WTC11 (cell line): ENCODE results near the gene TAMM41. TPM values are rescaled to one million over a fixed set of nuclear protein-coding genes. Genes with fewer than 3 reads are reported as not detected.
A peak's percentile ranks its signal among the peaks of the same experiment; 100 is the strongest.

Experiments used
- ATAC-seq: fragments of 200-7000 bp; cut with Tn5 transposase; 2 replicates; pipeline ENCODE4 v1.10.0; 2021; ENCODE audit warnings: mild to moderate bottlenecking, moderate library complexity
- CTCF ChIA-PET: fragments of 300-600 bp; sonication (Branson Sonifier 250); formaldehyde crosslinking; loops from one replicate; lab custom pipeline; 2021; ENCODE audit warnings: antibody characterized with exemption; lab: Charles Lee
- POLR2A ChIA-PET: fragments of 350-600 bp; sonication (Branson Sonifier 250); formaldehyde crosslinking; loops from one replicate; lab custom pipeline; 2021; ENCODE audit warnings: antibody characterized with exemption; lab: Charles Lee
- DNase-seq: peaks from one replicate; pipeline ENCODE4 v3.0.0; 2021; ENCODE audit warnings: low spot score
- H3K27ac Mint-ChIP-seq: 2 replicates; pipeline ENCODE4 v1.8.0; 2021; ENCODE audit warnings: mixed read lengths
- H3K27me3 Mint-ChIP-seq: 2 replicates; pipeline ENCODE4 v1.8.0; 2021; ENCODE audit warnings: low read depth, mild to moderate bottlenecking, moderate library complexity, mixed read lengths
- H3K36me3 Mint-ChIP-seq: 2 replicates; pipeline ENCODE4 v1.8.0; 2021; ENCODE audit warnings: mixed read lengths
- H3K4me1 Mint-ChIP-seq: 2 replicates; pipeline ENCODE4 v1.8.0; 2022; ENCODE audit warnings: mixed read lengths
- H3K4me3 Mint-ChIP-seq: 2 replicates; pipeline ENCODE4 v1.8.0; 2021; ENCODE audit warnings: mild to moderate bottlenecking, moderate library complexity, mixed read lengths
- H3K9me3 Mint-ChIP-seq: 2 replicates; pipeline ENCODE4 v1.8.0; 2021; ENCODE audit warnings: mixed read lengths
- ATF1 ChIP-seq: sonication (generic); formaldehyde crosslinking; IDR thresholded peaks from 2 replicates; pipeline ENCODE4 v1.8.1; 2023; ENCODE audit warnings: mild to moderate bottlenecking, moderate library complexity, missing genetic modification reagents
- ATF2 ChIP-seq: sonication (generic); formaldehyde crosslinking; IDR thresholded peaks from 2 replicates; pipeline ENCODE4 v1.8.1; 2022; ENCODE audit warnings: low read depth, missing genetic modification reagents, borderline replicate concordance
- ATF3 ChIP-seq: sonication (generic); formaldehyde crosslinking; conservative IDR thresholded peaks from 2 replicates; pipeline ENCODE4 v1.8.1; 2022; ENCODE audit warnings: mild to moderate bottlenecking, missing genetic modification reagents
- CTCF ChIP-seq: fragments of 200-600 bp; IDR thresholded peaks from 2 replicates; pipeline ENCODE4 v1.8.0; 2022; ENCODE audit warnings: antibody characterized with exemption
- ESRRA ChIP-seq: sonication (generic); formaldehyde crosslinking; IDR thresholded peaks from 2 replicates; pipeline ENCODE4 v1.8.1; 2022; ENCODE audit warnings: mild to moderate bottlenecking, missing genetic modification reagents, borderline replicate concordance
- GABPB1 ChIP-seq: sonication (generic); formaldehyde crosslinking; IDR thresholded peaks from 2 replicates; pipeline ENCODE4 v1.8.1; 2023; ENCODE audit warnings: mild to moderate bottlenecking, missing genetic modification reagents
- IRF2 ChIP-seq: sonication (generic); formaldehyde crosslinking; IDR thresholded peaks from 2 replicates; pipeline ENCODE4 v1.8.0; 2022; ENCODE audit warnings: low read depth, missing genetic modification reagents, borderline replicate concordance
- KAT7 ChIP-seq: sonication (generic); formaldehyde crosslinking; IDR thresholded peaks from 2 replicates; pipeline ENCODE4 v1.8.1; 2023; ENCODE audit warnings: missing genetic modification reagents, mild to moderate bottlenecking, borderline replicate concordance
- MLX ChIP-seq: sonication (generic); formaldehyde crosslinking; IDR thresholded peaks from 2 replicates; pipeline ENCODE4 v1.8.1; 2023; ENCODE audit warnings: mild to moderate bottlenecking, missing genetic modification reagents, moderate library complexity
- MYBL2 ChIP-seq: sonication (generic); formaldehyde crosslinking; IDR thresholded peaks from 2 replicates; pipeline ENCODE4 v1.8.1; 2023; ENCODE audit warnings: mild to moderate bottlenecking, moderate library complexity, missing genetic modification reagents
- NFE2L1 ChIP-seq: sonication (generic); formaldehyde crosslinking; IDR thresholded peaks from 2 replicates; pipeline ENCODE4 v1.8.1; 2023; ENCODE audit warnings: missing genetic modification reagents
- PRDM15 ChIP-seq: sonication (generic); formaldehyde crosslinking; IDR thresholded peaks from 2 replicates; pipeline ENCODE4 v1.8.0; 2022; ENCODE audit warnings: missing genetic modification reagents
- RELA ChIP-seq: sonication (generic); formaldehyde crosslinking; IDR thresholded peaks from 2 replicates; pipeline ENCODE4 v1.8.1; 2022; ENCODE audit warnings: missing genetic modification reagents, mild to moderate bottlenecking, borderline replicate concordance
- SMAD3 ChIP-seq: sonication (generic); formaldehyde crosslinking; IDR thresholded peaks from 2 replicates; pipeline ENCODE4 v1.8.0; 2022; ENCODE audit warnings: missing genetic modification reagents, mild to moderate bottlenecking, borderline replicate concordance
- SOX15 ChIP-seq: fragments of 250-450 bp; sonication (Bioruptor Pico); IDR thresholded peaks from 2 replicates; pipeline ENCODE4 v1.9.0; 2021; ENCODE audit warnings: mild to moderate bottlenecking
- SP1 ChIP-seq: sonication (generic); formaldehyde crosslinking; conservative IDR thresholded peaks from 2 replicates; pipeline ENCODE4 v1.8.1; 2022; ENCODE audit warnings: missing genetic modification reagents
- TEAD4 ChIP-seq: sonication (generic); formaldehyde crosslinking; IDR thresholded peaks from 2 replicates; pipeline ENCODE4 v1.8.0; 2022; ENCODE audit warnings: mild to moderate bottlenecking, missing genetic modification reagents
- ZBTB43 ChIP-seq: sonication (generic); formaldehyde crosslinking; IDR thresholded peaks from 2 replicates; pipeline ENCODE4 v1.8.1; 2023; ENCODE audit warnings: mild to moderate bottlenecking, missing genetic modification reagents
- ZNF121 ChIP-seq: sonication (generic); formaldehyde crosslinking; IDR thresholded peaks from 2 replicates; pipeline ENCODE4 v1.8.0; 2023; ENCODE audit warnings: missing genetic modification reagents
- ZNF396 ChIP-seq: fragments of 250-450 bp; sonication (Bioruptor Pico); IDR thresholded peaks from 2 replicates; pipeline ENCODE4 v1.8.0; 2021; ENCODE audit warnings: mild to moderate bottlenecking, moderate library complexity, borderline replicate concordance
- ZNF423 ChIP-seq: fragments of 250-450 bp; sonication (Bioruptor Pico); IDR thresholded peaks from 2 replicates; pipeline ENCODE4 v2.1.2; 2022; ENCODE audit warnings: mild to moderate bottlenecking, moderate library complexity
- total RNA-seq: library from RNA; stranded (reverse); gene quantifications from 3 replicates; pipeline ENCODE4 v1.2.3, GENCODE V29; 2021

Gene TAMM41
- total RNA-seq, 1 experiment from 2014 or later: 23.0 TPM

GRCh38 chr3:11770477-11771391 is 76.0 kb downstream of the TAMM41 start (continued):
- TF ChIP-seq NFE2L1 (CRISPR knock-in tag) (peak; percentile 24; the same call in 1 of the 2 replicates), ATF1 (no peak), IRF2 (CRISPR knock-in tag) (no peak), ZNF121 (CRISPR knock-in tag) (no peak), ZBTB43 (no peak), ZNF423 (no peak), ZNF396 (no peak), TEAD4 (CRISPR knock-in tag) (peak; percentile 83; the same call in 1 of the 2 replicates), ATF2 (CRISPR knock-in tag) (no peak), SOX15 (CRISPR knock-in tag) (no peak), MYBL2 (CRISPR knock-in tag) (0 out of 2 replicates have a peak, but pooled peaks have one; percentile 40), CTCF (no peak), SP1 (CRISPR knock-in tag) (no peak), ESRRA (CRISPR knock-in tag) (no peak), RELA (CRISPR knock-in tag) (no peak), SMAD3 (peak; percentile 76; the same call in 1 of the 2 replicates)
- TF ChIP-seq, all 79 proteins: peak for 13

GRCh38 chr3:11769704-11770476 is 76.8 kb downstream of the TAMM41 start:
- ATAC-seq: peak; percentile 21
- TF ChIP-seq MLX (CRISPR knock-in tag) (no peak), PRDM15 (no peak), ATF3 (CRISPR knock-in tag) (no peak), SOX15 (CRISPR knock-in tag) (no peak), KAT7 (CRISPR knock-in tag) (no peak), ZNF121 (CRISPR knock-in tag) (no peak), GABPB1 (no peak)

More at GRCh38 chr3:11769704-11770476, 76.8 kb downstream of the TAMM41 start:
- peak; percentile 12 for DNase-seq
- peak overlapping the region; percentile 59; the same call in 1 of the 2 replicates for H3K27ac Mint-ChIP-seq
- ChIA-PET POLR2A (interaction anchor here (0.5 to 1.4 kb wide), 4 partner anchors 10 to 275 kb away, joined by 3 to 4 read pairs (median 3); partner anchors contain the start of gene VGLL4), CTCF (interaction anchor here (0.7 to 1.2 kb wide), 2 partner anchors 34 to 108 kb away, joined by 3 to 11 read pairs; no protein-coding TSS in a partner anchor)
- peaks cover 15% of the 10 kb centered on the region for H3K27me3 Mint-ChIP-seq
- peak overlapping the region; percentile 61 for H3K4me3 Mint-ChIP-seq
- H3K36me3 Mint-ChIP-seq: no peaks in the 10 kb centered on the region
- H3K9me3 Mint-ChIP-seq: no peaks in the 10 kb centered on the region
- H3K4me1 Mint-ChIP-seq: peaks cover 18% of the 10 kb centered on the region
